ENCODE results near the gene FXYD5.
"Not testable (repeated sequence)": the region's sequence is repeated elsewhere in the genome, so short reads cannot be mapped to it uniquely, and the experiment has no call there.

FXYD5 gene

DNA sequence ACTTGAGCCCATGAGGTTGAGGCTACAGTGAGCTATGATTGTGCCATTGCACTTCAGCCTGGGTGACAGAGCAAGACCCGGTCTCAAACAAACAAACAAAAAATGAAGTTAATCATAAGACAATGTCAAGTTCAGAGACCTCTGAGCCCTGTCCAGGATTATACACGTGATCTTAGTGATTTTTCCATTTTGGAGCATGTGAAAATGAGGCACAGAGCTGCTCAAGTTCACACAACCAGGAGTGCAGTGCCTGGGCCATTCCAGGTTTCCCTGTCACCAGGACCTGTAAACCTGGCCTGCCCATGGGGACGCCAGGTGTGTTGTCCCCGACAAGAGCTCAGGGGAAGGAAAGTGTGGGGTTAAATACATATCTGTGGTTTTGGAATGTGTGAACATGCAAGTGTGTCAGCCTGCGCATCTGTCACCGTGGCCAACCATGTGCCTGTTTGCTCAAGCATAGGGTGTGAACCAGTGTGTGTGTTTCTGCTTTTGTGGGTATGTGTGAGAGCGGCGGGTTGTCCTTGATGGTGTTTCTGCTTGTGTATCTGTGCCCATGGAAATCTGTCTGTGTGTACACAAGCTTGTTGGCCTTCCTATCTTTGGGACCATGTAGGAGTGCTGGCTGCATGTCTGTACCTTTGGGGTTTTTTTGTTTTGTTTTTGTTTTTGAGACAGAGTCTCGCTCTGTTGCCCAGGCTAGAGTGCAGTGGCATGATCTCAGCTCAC is 17.4 kb upstream of the FXYD5 start:
- DNase-seq (ENCODE audit: low read depth, low spot score), result no peak

DNA sequence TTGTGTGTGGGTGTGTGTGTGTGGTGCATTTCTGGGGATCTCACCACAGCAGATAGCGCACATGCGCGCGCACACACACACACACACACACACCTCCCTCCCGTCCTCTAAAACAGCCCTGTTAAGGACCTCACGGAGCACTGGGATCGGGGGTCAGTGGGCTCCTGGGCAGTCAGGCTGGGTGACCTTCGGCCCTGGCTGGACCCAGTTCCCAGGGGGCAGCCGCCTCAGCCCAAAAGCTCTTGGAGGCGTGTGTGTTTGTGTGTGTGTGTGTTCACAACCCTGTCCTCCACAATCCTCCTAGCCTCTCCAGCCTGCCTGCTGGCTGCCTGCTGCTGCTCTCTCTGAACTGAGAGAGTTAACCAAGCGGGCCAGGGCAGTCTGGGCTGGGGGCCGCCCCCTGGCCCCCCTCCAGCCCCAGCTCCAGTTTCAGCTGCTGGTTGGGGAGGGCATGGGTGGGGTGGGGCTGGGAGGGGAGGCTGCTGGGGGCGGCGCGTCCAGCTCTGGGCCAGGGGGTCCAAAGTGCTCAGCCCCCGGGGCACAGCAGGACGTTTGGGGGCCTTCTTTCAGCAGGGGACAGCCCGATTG is 16.1 kb upstream of the FXYD5 start, which contains the start of gene FXYD1:
TSS of gene FXYD1 (plus strand) at position 520 of the 588 bp plus-strand sequence. CDS start 1,256 bp downstream, outside the sequence.
- DNase-seq (ENCODE audit: low read depth, low spot score), result no peak

DNA sequence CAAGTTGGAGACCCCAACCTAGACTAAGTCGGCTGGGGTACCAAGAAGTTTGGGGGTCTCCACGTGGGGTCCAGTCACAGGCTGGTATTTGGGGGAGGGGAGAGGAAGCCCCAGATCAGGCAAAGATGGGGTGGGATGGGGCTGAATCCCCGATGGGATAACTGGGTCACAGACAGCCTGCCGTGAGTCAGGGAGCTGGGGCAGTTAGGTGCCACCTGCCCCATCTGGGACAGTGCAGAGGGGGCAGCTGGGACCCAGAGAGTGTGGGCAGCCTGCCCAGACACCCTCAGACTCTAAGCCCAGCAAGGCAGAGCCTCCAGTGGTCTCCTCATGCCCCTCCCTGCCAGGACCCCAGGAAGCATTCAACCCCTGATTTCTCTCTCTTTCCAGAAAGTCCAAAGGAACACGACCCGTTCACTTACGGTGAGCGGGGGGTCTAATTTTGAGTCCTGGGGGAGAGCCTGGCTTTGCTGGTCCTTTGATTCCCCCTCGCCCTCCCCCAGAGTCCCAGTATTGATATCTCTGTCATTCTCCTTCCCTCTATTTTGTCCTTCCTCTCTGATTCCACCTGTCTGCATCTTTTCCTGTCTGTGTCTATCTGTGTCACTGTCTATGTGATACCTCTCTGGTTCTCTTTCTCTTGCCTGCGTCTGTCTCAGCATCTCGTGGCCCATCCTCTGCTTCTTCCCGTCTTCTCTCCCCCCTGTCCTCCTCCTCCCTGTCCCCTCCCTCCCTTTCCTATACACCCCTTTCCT is 14.2 kb upstream of the FXYD5 start:
- DNase-seq (ENCODE audit: low read depth, low spot score), result no peak

DNA sequence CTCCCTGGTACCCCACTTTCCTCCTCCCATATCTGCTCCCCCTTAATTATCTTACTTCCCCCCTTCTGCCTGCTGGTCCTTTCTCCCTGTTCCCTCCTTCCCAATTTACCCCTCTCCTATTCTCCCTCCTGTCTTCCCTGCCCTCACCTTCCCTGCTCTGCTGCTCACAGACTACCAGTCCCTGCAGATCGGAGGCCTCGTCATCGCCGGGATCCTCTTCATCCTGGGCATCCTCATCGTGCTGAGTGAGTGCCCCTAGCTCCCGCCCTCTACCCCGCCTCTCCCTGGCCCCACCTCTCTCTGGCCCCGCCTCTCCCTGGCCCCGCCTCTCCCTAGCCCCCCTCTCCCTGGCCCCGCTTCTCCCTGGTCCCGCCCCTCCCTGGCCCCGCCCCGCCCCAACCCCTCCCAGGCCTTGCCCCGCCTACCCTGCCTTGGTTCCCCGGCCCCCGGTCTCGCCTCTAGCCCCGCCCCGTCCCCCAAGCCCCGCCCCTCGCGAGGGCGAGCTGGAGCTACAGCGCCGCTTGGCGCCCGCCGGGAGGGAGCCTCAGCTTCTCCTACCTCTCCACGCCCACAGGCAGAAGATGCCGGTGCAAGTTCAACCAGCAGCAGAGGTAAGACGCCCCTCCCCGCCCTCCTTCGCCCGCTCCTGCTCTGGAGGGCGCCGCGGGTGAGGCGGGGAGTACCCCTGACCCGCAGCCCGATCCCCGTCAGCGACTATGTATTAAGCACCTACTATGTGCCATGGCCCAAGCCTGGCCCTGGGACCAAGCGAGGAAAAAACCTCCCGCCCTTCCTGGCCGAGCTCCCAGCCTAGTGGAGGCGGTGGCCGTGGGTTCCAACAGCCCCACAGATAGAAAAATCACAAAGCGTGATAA is 13.3 kb upstream of the FXYD5 start:
- peak; percentile 82 for DNase-seq (ENCODE audit: low read depth, low spot score)

DNA sequence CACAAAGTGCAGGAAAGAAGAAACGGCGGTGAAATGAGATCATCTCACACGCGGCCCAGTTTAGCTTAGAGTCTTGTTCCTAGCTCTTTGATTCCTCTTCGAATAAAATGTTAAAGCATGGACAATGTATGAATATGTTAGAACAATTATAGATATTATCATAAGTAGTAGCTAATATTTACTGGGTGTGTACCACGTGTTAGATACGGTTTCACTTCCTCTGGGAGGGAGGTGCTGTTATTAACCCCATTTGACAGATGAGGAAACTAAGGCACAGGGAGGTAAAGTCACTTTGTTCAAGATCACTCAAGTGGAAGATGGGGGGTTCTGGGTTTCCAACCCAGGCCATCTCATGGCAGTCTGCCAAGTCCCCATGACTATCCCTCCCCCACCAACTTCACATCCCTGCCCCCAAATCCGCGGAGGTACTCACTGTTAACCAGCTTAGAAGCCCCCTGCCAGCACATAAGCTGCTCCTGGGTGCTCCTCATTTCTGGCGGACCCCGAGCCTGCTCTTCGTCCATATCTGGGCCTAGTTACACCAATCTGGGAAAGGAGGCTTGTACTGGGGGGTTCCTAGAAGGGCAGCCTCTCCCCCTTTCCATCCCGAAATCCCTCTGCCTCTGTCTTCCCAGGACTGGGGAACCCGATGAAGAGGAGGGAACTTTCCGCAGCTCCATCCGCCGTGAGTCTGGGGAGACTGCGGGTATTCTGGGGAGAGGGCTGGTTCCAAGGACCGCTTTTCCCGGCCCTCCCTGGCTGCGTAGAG is 12.5 kb upstream of the FXYD5 start:
- no peak for DNase-seq (ENCODE audit: low read depth, low spot score)

DNA sequence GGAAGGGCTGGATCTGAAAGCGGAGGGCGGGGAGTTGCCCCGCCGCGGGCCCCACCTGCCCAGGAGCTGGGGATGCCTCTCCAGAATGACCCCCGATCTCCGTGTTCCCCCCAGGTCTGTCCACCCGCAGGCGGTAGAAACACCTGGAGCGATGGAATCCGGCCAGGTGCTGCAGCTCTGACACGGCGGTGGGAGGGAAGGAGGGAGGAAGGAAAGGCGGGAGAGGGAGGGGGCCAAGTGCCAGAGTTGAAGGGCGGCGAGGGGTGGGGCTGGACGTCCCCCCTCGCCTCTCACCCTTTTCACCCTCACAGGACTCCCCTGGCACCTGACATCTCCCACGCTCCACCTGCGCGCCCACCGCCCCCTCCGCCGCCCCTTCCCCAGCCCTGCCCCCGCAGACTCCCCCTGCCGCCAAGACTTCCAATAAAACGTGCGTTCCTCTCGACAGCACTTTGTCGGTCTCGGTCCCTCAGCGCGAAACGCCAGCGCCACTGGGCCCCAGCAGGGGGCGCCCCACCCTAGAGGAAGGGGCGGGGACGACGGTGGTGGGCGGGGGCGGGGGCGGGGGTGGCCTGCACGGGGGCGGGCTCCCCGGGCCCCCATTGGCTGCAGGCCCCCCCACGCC is 11.8 kb upstream of the FXYD5 start:
- DNase-seq (ENCODE audit: low read depth, low spot score), result peak; percentile 62

DNA sequence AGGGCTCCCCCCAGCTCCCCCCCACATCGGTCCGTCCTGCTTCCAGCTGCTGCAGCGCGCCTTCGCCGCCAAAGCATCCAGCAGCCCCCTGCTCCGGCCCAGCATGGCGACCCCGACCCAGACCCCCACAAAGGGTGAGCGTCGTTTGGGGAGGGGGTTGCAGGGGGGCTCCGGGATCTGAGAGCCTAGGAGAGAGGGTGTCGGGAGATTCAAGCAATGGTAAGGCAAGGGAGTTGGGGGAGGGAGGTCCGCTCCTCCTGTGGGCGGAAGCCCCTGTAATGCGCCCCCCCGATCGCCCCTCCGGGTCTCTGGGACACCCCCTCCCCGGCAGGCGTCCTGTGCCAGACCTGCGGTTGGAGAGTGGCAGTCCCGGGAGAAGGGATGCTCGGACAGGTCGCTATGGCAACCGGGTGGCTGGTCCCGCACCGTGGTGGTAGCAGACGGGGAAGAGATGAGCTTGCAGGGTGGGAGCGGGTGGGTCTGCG is 11.3 kb upstream of the FXYD5 start, which contains the start of gene FXYD7:
TSS of gene FXYD7 (plus strand) at position 25 of the 485 bp plus-strand sequence. CDS start at position 104, 79 bp downstream.
- DNase-seq (ENCODE audit: low read depth, low spot score), result no peak

DNA sequence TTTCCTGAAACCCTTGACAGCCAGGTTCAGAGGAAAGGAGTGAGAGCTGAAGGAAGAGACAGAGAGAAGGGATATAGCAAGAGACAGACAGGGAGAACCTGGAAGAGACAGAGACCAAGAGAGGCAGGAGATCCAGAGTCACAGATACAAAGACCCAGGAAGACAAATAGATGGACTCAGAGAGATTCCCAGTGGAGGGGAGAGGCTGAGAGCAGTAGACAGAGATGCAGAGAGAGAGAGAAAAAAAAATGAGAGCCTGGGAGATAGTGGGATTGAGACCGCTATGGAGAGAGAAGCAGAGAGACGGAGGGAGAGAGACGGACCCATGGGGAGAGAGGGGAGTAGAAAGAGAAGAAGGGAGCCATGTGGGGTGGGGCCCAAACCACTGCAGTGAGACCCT is 10.7 kb upstream of the FXYD5 start:
- no peak for DNase-seq (ENCODE audit: low read depth, low spot score)

DNA sequence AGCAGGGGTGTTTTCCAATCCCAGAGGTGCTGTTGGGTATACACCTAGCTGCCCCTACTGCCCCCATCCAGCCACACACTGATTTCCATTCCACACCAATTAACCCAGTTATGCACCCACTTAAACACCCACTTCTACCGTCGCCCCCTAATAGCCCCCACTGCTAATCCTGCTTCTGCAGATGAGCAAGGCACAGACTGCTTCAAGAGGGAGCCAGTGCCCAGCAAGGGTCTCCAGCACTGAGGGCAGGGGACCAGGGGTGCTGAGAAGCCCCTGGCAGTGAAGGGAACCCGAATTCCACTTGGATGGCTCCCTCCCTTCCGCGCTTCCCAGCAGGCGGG is 10.3 kb upstream of the FXYD5 start:
- DNase-seq (ENCODE audit: low read depth, low spot score), result no peak

DNA sequence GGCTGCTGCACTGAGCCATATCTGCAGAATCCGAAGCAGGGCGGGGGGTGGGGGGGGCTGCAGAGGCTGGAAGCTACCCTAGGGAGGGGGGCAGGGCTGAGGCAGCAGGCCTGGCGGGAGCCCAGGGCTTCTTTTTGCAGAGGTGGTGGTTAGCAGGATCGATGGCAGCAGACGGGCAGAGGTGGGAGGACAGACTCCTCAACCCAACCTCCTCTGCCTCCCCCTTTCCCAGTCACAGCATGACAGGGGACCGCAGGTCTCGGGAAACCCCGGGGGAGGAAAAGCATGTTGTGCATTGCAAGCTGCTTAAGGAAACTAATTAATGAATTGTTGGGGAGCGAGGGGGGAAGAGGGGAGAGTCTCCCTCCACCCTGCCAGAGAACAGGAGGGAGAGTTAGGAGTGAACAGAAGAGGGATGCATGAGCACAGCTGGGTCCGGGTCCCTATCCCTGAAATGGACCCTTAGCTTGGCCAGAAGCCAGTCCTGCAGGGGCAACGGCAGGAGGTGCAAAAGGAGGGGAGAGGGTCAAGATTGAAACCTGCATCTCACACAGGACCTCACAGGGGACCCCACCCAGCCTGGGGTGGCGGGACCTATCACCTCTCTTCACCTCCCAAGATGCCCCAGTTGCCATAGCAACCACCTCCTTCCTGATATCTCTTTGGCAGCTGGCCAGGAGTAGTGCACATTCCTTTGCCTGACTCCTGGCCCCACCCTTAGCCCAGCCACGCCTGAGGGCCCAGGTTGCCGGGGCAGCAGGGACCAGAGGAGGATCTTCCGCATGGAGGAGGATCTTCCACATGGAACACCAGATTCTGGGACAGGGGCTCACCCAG is 9.7 kb upstream of the FXYD5 start:
- DNase-seq (ENCODE audit: low read depth, low spot score), result peak; percentile 84

DNA sequence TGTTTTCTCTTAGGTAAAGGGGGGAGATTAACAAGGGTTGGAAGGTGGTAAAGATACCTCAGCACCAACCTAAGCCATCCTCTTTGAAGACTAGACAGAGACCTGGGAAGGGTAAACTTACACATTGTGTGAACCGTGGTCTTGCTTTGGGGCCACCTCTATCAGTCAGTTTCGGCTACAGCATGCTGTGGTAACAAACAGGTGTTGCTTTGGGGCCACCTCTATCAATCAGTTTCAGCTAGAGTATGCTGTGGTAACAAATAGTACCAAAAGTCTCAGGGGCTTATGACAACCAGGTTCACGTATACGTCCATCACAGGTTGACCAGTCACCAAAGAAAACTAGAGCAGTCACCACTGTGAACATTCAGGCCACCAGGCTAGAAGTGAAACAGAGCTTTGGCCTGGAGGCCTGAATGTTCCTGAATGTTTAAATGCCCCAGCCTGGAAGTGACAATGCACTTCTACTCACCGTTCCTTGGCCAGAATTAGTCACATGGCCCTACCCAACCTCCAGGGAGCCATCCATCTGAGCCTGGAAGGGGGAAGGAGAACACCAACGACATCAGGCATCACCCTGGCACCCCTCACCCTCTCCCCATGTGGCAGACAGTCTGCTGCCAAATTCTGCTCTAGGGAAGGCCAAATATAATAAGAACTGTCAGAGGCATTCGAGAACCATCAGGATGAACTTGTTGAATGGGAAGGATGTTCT is 7.6 kb upstream of the FXYD5 start:
- DNase-seq (ENCODE audit: low read depth, low spot score), result no peak

DNA sequence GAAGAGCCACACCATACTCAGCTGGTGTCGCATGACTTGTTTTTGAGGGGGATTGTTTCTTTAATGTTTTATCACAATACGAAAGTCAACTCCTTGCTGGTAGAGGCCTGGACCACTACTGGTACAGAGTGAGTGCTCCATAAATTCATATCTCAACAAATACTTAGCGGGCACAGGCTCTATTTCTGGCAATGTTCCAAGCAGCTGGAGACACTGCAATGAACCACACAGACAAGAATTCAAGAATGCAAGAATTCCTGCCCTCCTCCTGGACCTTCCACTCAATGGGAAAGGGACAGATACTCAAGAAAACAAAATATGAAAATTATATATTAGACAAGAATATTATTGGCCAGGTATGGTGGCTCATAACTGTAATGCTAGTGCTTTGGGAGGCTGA is 5.1 kb upstream of the FXYD5 start:
- DNase-seq (ENCODE audit: low read depth, low spot score), result no peak

DNA sequence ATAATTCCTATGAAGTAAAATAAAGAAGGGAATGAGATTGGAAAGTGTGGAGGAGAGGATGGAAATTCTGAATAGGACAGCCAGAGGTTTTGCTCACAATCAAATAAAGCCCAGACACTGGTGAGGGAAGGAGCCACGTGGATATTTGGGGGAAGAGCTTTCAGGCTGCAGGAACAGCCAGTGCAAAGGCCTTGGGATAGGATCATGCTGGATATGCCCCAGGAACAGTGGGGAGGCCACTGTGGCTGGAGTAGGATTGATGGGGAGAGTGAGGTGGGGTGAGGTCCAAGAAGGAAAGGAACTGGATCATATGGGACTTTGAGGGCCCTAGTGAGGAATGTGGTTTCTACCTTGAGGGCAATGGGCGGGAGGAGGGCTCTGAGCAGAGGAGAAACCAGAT is 4.1 kb upstream of the FXYD5 start:
- DNase-seq (ENCODE audit: low read depth, low spot score), result peak; percentile 39

DNA sequence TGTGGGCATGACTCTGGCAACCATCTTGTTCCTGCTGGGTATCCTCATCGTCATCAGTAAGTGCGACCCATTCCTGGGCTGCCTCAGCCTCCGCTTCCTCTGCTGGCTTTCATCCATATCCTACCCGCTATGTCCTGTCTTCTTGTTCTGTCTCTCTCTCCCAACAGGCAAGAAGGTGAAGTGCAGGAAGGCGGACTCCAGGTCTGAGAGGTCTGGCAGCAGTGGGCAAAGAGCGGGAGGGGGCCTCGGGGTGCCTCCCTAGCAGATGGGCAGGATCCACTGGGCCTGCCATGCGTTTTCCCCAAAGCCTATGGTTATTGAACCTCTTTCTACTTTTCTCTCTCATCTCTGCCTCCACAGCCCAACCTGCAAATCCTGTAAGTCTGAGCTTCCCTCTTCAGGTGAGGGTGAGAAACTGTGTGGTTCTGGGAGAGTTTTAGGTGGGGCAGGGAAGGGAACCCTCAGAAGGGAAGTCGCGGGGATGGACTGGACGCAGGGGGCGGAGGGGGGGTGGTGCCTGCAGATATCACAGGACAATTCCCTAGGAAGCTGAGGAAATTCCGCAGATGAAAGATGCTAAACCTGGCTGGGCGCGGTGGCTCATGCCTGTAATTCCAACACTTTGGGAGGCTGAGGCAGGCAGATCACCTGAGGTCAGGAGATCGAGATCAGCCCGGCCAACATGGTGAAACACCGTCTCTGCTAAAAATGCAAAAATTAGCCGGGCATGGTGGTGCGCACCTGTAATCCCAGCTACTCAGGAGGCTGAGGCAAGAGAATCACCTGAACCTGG is 3.1 kb upstream of the FXYD5 start:
- no peak for DNase-seq (ENCODE audit: low read depth, low spot score)

DNA sequence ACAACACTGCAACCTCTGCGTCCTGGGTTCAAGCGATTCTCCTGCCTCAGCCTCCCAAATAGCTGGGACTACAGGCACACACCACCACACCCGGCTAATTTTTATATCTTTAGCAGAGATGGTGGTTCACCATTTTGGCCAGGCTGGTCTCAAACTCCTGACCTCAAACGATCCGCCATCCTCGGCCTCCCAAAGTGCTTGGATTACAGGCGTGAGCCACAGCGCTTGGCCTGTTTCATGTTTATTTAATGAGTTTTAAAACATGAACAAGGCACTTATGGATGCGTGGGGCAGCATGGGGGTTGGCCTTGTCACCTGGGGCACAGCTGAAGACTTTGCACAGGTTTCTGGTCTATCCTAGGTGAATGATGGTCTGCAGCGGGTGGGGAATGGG is 1.4 kb upstream of the FXYD5 start:
- not testable (repeated sequence) for DNase-seq (ENCODE audit: low read depth, low spot score)

DNA sequence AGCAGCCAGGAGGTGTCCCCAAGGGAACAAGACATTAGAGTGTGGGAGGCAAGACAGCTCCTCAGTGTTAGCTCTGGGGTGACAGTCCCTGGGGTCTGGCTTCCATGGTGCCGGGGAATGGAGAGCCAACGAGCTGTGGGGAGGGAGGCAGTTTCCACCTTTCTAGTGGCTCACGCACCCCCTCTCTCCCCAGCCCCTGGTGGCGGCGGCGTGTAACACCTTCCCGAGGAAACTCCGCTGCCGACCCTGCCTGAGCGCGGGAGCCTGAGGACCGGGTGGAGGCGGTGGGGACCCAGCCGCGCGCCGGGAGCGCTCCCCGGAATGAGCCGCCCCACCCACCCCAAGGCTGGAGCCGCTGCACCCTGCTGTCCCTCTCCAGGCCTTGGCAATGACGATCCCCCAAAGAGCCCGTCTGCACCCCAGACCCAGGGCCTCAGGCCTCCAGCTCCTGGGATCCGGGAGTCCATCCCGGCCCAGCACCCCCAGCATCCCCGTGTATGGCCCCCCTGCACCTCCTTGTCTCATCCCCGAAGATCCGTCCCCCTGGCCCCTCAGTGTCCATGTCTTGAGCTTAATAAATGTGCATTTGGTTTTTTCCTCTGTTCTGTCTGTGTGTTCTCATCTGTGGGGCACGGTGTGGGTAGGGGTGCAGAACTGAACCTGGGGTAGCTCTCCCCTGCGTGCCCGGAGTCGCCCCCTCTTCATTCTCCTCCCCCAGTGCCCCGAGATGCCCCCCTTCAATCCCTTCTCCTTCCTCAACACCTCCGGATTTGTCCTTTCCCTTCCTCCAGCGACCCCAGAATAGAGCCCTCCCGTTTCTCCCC is 622 bp upstream of the FXYD5 start:
- DNase-seq (ENCODE audit: low read depth, low spot score), result peak; percentile 60

DNA sequence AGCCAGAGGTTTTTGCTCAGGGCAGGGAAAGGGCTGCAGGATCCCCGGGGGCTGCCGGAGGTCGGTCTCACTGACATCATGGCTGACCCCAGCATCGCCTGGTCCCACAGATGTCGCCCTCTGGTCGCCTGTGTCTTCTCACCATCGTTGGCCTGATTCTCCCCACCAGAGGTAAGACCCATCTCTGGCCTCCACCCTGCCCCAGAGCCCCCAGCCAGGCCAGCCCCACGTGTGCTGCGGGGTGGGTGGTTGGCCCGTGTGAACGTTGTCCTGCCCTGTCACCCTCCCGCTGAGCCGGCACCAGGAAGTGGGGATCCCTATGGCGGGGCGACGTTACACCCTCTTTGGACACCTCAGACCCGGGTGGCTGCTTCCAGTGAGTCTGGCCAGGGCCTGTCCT is 906 bp downstream of the FXYD5 start:
- DNase-seq (ENCODE audit: low read depth, low spot score), result no peak

All from ELF-1 (cell line).